Amygdala (tissue), 56 donors: ENCODE data around the gene FAM184B.
A peak's percentile ranks its signal among the peaks of the same experiment; 100 is the strongest.

Experiments
- DNase-seq, 56 donors: peaks; one replicate each; lab custom pipeline; 2025; lab: John Stamatoyannopoulos, UW

FAM184B gene

DNA sequence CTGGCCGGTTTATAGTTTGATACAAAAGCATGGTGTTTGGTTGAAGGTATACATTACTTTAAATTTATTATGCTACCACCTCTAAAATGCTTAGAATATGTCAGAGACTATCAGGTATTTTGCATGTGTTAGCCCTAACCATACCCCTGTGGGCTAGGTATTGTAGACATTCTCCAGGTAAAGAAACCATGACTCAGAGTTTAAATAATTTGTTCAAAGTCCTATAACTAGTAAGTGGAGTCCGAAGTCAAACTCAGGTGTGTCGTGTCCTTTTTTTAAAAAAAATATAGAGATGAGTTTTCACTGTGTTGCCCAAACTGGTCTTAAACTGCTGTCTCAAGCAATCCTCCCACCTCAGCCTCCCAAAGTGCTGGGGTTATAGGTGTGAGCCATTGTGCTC, 192.1 kb downstream of the FAM184B start:
- no peak for DNase-seq

DNA sequence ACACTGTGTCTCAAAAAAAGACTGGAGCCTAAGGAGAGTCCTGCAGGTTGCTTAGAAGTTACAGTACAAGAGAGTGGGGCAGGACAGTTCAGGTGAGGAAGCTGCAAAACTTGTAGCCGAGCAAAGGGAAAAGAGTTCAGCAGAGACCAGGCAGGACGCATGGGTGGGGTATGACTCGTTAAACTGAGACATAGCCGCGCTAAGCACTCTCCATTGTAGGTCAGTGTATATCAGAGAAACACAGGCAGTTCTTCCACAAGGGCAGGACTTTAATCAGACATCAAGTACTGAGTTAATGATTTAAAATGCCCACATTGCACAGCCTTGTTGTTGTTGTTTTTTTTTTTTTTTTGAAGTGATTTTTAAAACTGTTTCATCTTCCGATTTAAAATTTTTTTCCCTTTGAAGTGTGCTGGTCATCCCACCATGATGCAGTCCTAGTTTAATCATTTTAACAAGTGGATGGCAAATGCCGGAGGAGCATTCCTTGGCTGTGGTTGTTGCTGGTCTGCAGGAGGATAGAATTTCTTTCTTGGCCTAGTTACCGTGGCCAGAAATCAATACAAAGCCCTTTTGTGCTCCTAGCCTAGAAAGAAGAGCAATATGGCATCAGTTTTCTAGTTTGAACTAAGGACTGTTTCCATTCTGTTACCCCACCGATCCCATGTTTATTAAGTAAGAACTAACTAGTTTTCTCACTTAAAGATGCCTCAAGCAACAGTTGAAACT, 194.2 kb downstream of the FAM184B start:
- DNase-seq: peak in 2 of 56 donors; percentile 12 to 21

DNA sequence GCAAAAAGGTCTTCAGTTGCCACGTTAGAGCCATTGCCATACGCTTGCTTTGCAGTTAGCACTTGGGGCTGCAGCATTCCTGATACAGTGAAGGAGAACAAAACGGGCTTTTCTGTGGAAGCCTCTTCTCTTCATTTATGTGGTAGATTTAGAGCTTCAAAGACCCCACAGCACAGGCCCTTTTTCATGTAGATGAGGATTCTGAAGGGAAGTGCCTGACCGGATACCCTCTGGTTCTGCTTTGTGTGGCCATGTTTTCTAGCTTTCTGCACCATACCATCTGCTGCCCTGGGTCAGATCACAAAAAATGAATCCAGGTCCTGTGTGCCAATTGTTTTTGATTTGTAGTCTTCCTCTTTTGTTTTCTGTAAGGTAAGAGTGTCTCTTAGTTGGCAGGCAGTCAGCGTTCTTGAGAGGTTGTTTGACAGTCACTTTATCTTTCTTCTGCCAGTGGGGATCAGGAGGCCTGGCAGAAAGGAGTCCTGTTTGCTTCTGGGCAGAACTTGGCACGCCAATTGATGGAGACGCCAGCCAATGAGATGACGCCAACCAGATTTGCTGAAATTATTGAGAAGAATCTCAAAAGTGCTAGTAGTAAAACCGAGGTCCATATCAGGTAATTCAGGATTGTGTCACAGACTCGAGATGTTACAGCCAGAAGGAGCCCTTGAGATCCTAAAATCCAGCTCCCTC, 196.8 kb downstream of the FAM184B start:
- peak in 6 of 56 donors; percentile 3 to 39 (median 8) for DNase-seq

DNA sequence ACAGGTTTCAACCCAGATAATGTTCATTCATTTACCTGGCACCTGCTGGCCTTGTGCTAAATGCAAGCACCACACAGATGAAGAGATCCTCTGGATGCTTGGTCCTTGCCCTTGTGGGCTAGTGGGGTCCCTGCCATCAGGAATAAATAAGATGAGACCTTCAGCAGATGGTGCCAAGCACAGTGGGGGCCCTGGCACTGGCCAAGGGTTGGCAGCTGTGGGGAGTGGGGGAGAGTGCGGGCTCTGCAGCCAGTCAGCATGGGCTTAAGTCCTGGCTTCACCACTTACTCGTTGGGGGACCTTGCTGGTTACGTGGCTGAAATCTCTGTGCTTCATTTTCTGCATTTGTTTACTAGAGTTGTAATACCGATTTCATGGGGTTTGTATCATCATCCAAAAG, 197.5 kb downstream of the FAM184B start:
- DNase-seq: no peak

DNA sequence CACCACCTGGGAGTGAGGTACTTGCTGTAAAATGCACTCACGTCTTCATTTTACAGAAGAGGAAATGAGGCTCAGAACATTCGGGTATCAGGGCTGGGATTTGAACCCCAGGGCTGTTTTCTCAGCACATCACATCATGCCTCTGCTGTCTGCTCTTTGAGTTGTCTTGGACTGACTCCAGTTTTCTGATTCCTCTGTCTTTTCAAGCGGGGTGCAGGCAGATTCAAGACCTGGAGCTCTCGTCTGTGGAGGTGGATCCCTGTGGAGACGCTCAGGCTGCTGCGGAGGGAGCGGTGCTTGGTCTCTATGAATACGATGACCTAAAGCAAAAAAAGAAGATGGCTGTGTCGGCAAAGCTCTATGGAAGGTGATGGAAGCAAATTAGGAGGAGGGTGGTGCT, 198.1 kb downstream of the FAM184B start:
- DNase-seq: peak in 1 of 56 donors; percentile 1

DNA sequence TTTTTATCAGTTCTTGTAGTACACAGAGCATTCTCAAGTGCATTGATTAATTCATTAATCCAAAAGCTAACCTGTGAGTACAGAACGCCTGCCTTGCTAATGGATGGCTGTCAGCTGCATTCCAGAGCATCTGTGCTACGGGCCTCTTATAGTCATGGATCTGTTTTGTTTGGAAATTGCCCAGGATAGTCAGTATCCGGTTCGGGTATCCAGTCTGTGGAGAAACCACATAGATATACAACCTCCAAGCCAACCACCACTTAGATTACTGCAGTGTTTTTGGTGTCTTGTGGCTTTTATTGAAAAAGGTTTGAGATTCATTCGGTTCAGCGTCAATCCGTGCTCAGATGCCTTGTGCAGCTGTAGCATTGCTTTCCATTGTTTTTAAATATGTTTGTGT, 200.5 kb downstream of the FAM184B start:
- DNase-seq: no peak
